K562 (cell line): ENCODE measurements around the gene KRIT1. TPM values are rescaled to one million over a fixed set of nuclear protein-coding genes. Genes with fewer than 3 reads are reported as not detected.

Experiments
- ATAC-seq: fragments of 200-7000 bp; cut with Tn5 transposase; 3 replicates; pipeline ENCODE4 v1.9.1; 2020; ENCODE audit warnings: moderate library complexity
- BruUV-seq: library from RNA; stranded (reverse); fragments of 400-500 nt; replicated peaks from 2 replicates; lab custom pipeline; 2021; lab: Mats Ljungman, UMichigan
- CTCF ChIA-PET: fragments of 300-600 bp; formaldehyde crosslinking; extraction: SDS; loops from one replicate; lab custom pipeline; 2021; ENCODE audit warnings: low intra/inter-chr PET ratio; lab: Yijun Ruan, JAX
- POLR2A ChIA-PET: fragments of 300-600, 350-650 bp; sonication (Branson Sonifier 250); formaldehyde crosslinking; extraction: SDS; loops from one replicate; lab custom pipeline; 2021; ENCODE audit warnings: antibody characterized with exemption, inconsistent platforms; lab: Yijun Ruan, JAX
- DNase-seq, 4 experiments: peaks; one replicate each; pipeline versions ENCODE4 v3.0.0 to v3.0.0-alpha.2; 2011 to 2018; ENCODE audit warnings: low spot score in 3 of 4, mixed read lengths in 3 of 4; ENCODE audit errors: extremely low read depth in 1 of 4
- FAIRE-seq: peaks from 2 replicates; lab custom pipeline; 2011; peaks lifted over from hg19 to GRCh38; lab: Jason Lieb, UNC
- H2AFZ ChIP-seq: 2 replicates; pipeline ENCODE4 v1.6.0; 2011; ENCODE audit warnings: low read depth, low read length, control low read depth, inconsistent platforms
- H3K27ac ChIP-seq: fragments of 200-600 bp; 3 replicates; pipeline ENCODE4 v1.8.0; 2011; ENCODE audit warnings: low read depth, mild to moderate bottlenecking, control low read depth, inconsistent platforms, low read length, moderate library complexity, mixed read lengths; ENCODE audit errors: extremely low read depth
- H3K27me3 ChIP-seq, 2 experiments: fragments of 300-600 bp in 1 of 2; 2 replicates in 1 of 2; 3 replicates in 1 of 2; pipeline versions ENCODE4 v1.6.0 to v1.8.0; 2011; ENCODE audit warnings: inconsistent platforms in 2 of 2, low read length in 2 of 2, mild to moderate bottlenecking in 1 of 2, mixed read lengths in 1 of 2, moderate library complexity in 1 of 2; ENCODE audit not compliant: control insufficient read depth in 2 of 2, insufficient read depth in 2 of 2
- H3K36me3 ChIP-seq: fragments of 300-600 bp; 3 replicates; pipeline ENCODE4 v1.8.0; 2011; ENCODE audit warnings: mild to moderate bottlenecking, low read length, inconsistent platforms; ENCODE audit not compliant: control insufficient read depth, insufficient read depth
- H3K4me1 ChIP-seq, 2 experiments: fragments of 200-600 bp in 1 of 2; replicated peaks in 1 of 2; 2 replicates in 1 of 2; 3 replicates in 1 of 2; pipeline versions ENCODE4 v1.5.1 to v1.8.0; 2011; ENCODE audit warnings: inconsistent platforms in 2 of 2, low read length in 2 of 2, mild to moderate bottlenecking in 1 of 2, mixed read lengths in 1 of 2, moderate library complexity in 1 of 2; ENCODE audit not compliant: control insufficient read depth in 2 of 2, insufficient read depth in 2 of 2
- H3K4me2 ChIP-seq: 2 replicates; pipeline ENCODE4 v1.6.1; 2011; ENCODE audit warnings: low read length, control low read depth, inconsistent platforms, mixed read lengths; ENCODE audit not compliant: insufficient read depth
- H3K4me3 ChIP-seq: fragments of 200-600 bp; sonication (generic), shearing (Covaris generic); 2 replicates; pipeline ENCODE4 v1.5.1; 2016; ENCODE audit warnings: control low read depth, inconsistent platforms
- H3K79me2 ChIP-seq: fragments of 200-600 bp; 3 replicates; pipeline ENCODE4 v1.8.0; 2011; ENCODE audit warnings: low read length, inconsistent platforms; ENCODE audit not compliant: control insufficient read depth, insufficient read depth
- H3K9ac ChIP-seq, 2 experiments: 2 replicates each; pipeline versions ENCODE4 v1.6.0 to v1.6.1; 2011; ENCODE audit warnings: low read depth in 2 of 2, low read length in 2 of 2, control low read depth in 1 of 2, inconsistent platforms in 1 of 2, mild to moderate bottlenecking in 1 of 2, mixed read lengths in 1 of 2; ENCODE audit not compliant: insufficient read depth in 1 of 2
- H3K9me1 ChIP-seq: one replicate; pipeline ENCODE4 v1.6.0; 2011; ENCODE audit warnings: inconsistent platforms, mild to moderate bottlenecking, low read length, moderate library complexity; ENCODE audit not compliant: control insufficient read depth, insufficient read depth
- H3K9me3 ChIP-seq: replicated peaks from 2 replicates; pipeline ENCODE4 v1.5.1; 2011; ENCODE audit warnings: low read depth, low read length, inconsistent platforms; ENCODE audit not compliant: control insufficient read depth, insufficient read depth
- H4K20me1 ChIP-seq: replicated peaks from 2 replicates; pipeline ENCODE4 v1.6.1; 2011; ENCODE audit warnings: low read length, inconsistent platforms, mixed read lengths; ENCODE audit not compliant: control insufficient read depth, insufficient read depth
- BRCA1 ChIP-seq, 2 experiments: fragments of 450-650 bp in 1 of 2; sonication (generic) in 1 of 2; formaldehyde crosslinking in 1 of 2; IDR thresholded peaks; 2 replicates each; pipeline versions ENCODE4 v1.5.0 to v1.6.1; 2017 to 2020; ENCODE audit warnings: mild to moderate bottlenecking in 1 of 2, missing genetic modification reagents in 1 of 2
- CBFA2T2 ChIP-seq: fragments of 450-650 bp; conservative IDR thresholded peaks from 2 replicates; pipeline ENCODE4 v1.6.1; 2017; ENCODE audit warnings: mild to moderate bottlenecking
- CEBPG ChIP-seq, 3 experiments: fragments of 200-800 bp in 1 of 3; sonication (Bioruptor generic) in 1 of 3; sonication (generic) in 1 of 3; formaldehyde crosslinking in 1 of 3; IDR thresholded peaks in 2 of 3; conservative IDR thresholded peaks in 1 of 3; 2 replicates each; pipeline versions ENCODE4 v1.6.1 to v1.8.0; 2016 to 2022; ENCODE audit warnings: missing compliant biosample characterization in 2 of 3, missing genetic modification characterization in 2 of 3, mild to moderate bottlenecking in 1 of 3, missing genetic modification reagents in 1 of 3
- HMBOX1 ChIP-seq: sonication (generic); IDR thresholded peaks from 2 replicates; pipeline ENCODE4 v1.6.1; 2016
- PYGO2 ChIP-seq: fragments of 450-650 bp; IDR thresholded peaks from 2 replicates; pipeline ENCODE4 v1.6.1; 2016; ENCODE audit warnings: mild to moderate bottlenecking, missing genetic modification characterization, moderate library complexity, missing compliant biosample characterization
- SMARCA5 ChIP-seq: fragments of 450-650 bp; IDR thresholded peaks from 2 replicates; pipeline ENCODE4 v1.6.1; 2016
- SMARCE1 ChIP-seq: fragments of 450-650 bp; IDR thresholded peaks from 2 replicates; pipeline ENCODE4 v1.7.1; 2016; ENCODE audit warnings: mild to moderate bottlenecking
- TBL1XR1 ChIP-seq, 2 experiments: IDR thresholded peaks; 2 replicates each; pipeline ENCODE4 v1.6.1; 2012; ENCODE audit warnings: improper control_type of control experiment in 2 of 2, low read length in 2 of 2, mild to moderate bottlenecking in 1 of 2
- THRA ChIP-seq: fragments of 450-650 bp; IDR thresholded peaks from 2 replicates; pipeline ENCODE4 v1.6.1; 2017; ENCODE audit warnings: mild to moderate bottlenecking, moderate library complexity
- ZBTB2 ChIP-seq: fragments of 450-650 bp; IDR thresholded peaks from 2 replicates; pipeline ENCODE4 v1.6.1; 2016; ENCODE audit warnings: antibody characterized with exemption
- ZBTB8A ChIP-seq: fragments of 450-650 bp; IDR thresholded peaks from 2 replicates; pipeline ENCODE4 v1.6.1; 2018; ENCODE audit warnings: mild to moderate bottlenecking, moderate library complexity; ENCODE audit not compliant: partially characterized antibody
- ZC3H11A ChIP-seq: IDR thresholded peaks from 2 replicates; pipeline ENCODE4 v1.6.1; 2012; ENCODE audit warnings: low read depth, low read length, improper control_type of control experiment
- ZNF121 ChIP-seq: sonication (generic); formaldehyde crosslinking; conservative IDR thresholded peaks from 2 replicates; pipeline ENCODE4 v1.8.0; 2022; ENCODE audit warnings: missing genetic modification reagents
- WGBS: fragments of 100-300 bp; shearing (Covaris generic); methylation state at CpG from one replicate; pipeline ENCODE4 v1.1.6; 2016; ENCODE audit warnings: low coverage, mixed read lengths; ENCODE audit not compliant: insufficient coverage; ENCODE audit errors: missing lambda C conversion rate; 5-methylcytosine and 5-hydroxymethylcytosine counted together
- in situ Hi-C: fragments of 300-500 bp; cut with MboI; formaldehyde crosslinking; loops from 4 replicates; pipeline ENCODE4 v1.15.0; 2018; ENCODE audit warnings: inconsistent platforms, mixed read lengths
- intact Hi-C: fragments of 100-400 bp; cut with micrococcal nuclease; formaldehyde crosslinking; loops from 2 replicates; pipeline ENCODE4 v1.14.2; 2022
- polyA plus RNA-seq, 8 experiments: library from polyadenylated mRNA; depleted of rRNA in 4 of 8; stranded (reverse) in 5 of 8; unstranded in 3 of 8; fragments of >200 nt; fragmentation: Nextera tagmentation in 2 of 8; fragmentation: Illumina TruSeq in 1 of 8; extraction: Ambion mirVana in 2 of 8; extraction: Trizol in 1 of 8; gene quantifications; 2 replicates each; pipeline versions ENCODE4 v1.2.1 to v1.2.3, GENCODE V29; 2011 to 2014; ENCODE audit warnings: inconsistent platforms in 1 of 8, missing spikeins in 1 of 8
- total RNA-seq, 7 experiments: library from RNA; depleted of rRNA in 6 of 7; stranded (reverse); fragments of >200 nt in 6 of 7; fragmentation: Illumina TruSeq in 2 of 7; extraction: Trizol in 2 of 7; gene quantifications; 2 replicates each; pipeline versions ENCODE4 v1.2.1 to v1.2.3, GENCODE V29; 2011 to 2021; ENCODE audit warnings: low replicate concordance in 1 of 7
- TF ChIP-seq, protein P1 (sequence below): fragments of 450-650 bp; formaldehyde crosslinking; IDR thresholded peaks from 2 replicates; pipeline ENCODE4 v1.4.0; 2020; ENCODE audit warnings: mild to moderate bottlenecking, moderate library complexity

The KRIT1 gene
- total and polyA plus RNA-seq, 9 of the 15 experiments (the other 6 are each of a cell fraction or from before 2014, with no cell fraction given), result 21.5 to 81.4 (median 55.9) TPM

- Histone ChIP-seq H3K9ac (no peak overlapping the region), H3K36me3 (no peaks in the 10 kb centered on the region), H3K9me3 (no peaks in the 10 kb centered on the region), H3K27me3 (peaks cover 0 to 2% of the 10 kb centered on the region in 2 experiments; a peak in 3 of 5 replicates), H4K20me1 (no peaks in the 10 kb centered on the region), H3K9me1 (no peaks in the 10 kb centered on the region), H3K4me3 (no peak overlapping the region), H3K79me2 (no peaks in the 10 kb centered on the region), H3K27ac (no peak overlapping the region), H2AFZ (no peak overlapping the region), H3K4me1 (peaks cover 0 to 5% of the 10 kb centered on the region in 2 experiments; a peak in 2 of 5 replicates), H3K4me2 (no peak overlapping the region)
- FAIRE-seq (peak; percentile 91), ATAC-seq (peak; percentile 94), DNase-seq (peak in 3 of 4 experiments; percentile 15 to 73 (median 59))
- intact Hi-C loops, result no loop called here
- in situ Hi-C loops, result no loop called here
- ChIA-PET POLR2A (interaction anchor here (0.8 to 1.5 kb wide), 3 partner anchors 22 to 54 kb away, joined by 3 to 4 read pairs (median 4); partner anchors contain the start of gene CYP51A1), CTCF (no interaction called here)
- 0% methylated on average over 1 of the region's 1 CpG for WGBS
- BruUV-seq, result no TSS peak
- no peak for TF ChIP-seq ZBTB2
- no peak for TF ChIP-seq BRCA1 (IDR thresholded peaks at IDR 0.05)
- no peak for TF ChIP-seq BRCA1 (CRISPR knock-in tag; IDR thresholded peaks at IDR 0.05)
- no peak for TF ChIP-seq ZBTB8A
- TF ChIP-seq SMARCE1, result peak; percentile 43; the same call in 1 of the 2 replicates
- TF ChIP-seq THRA, result no peak
- peak in 1 of 2 experiments; percentile 75; a peak in 2 of 4 replicates for TF ChIP-seq TBL1XR1 (IDR thresholded peaks at IDR 0.05; ENCODE audit: low read length in 2 of 2)
- no peak for TF ChIP-seq CEBPG (CRISPR knock-in tag; IDR thresholded peaks at IDR 0.05)
- TF ChIP-seq CEBPG (tag; conservative IDR thresholded peaks at IDR 0.05 in 1 of 2, IDR thresholded peaks at IDR 0.05 in 1 of 2), result peak in 1 of 2 experiments; percentile 25; a peak in 1 of 4 replicates
- TF ChIP-seq, protein P1, sequence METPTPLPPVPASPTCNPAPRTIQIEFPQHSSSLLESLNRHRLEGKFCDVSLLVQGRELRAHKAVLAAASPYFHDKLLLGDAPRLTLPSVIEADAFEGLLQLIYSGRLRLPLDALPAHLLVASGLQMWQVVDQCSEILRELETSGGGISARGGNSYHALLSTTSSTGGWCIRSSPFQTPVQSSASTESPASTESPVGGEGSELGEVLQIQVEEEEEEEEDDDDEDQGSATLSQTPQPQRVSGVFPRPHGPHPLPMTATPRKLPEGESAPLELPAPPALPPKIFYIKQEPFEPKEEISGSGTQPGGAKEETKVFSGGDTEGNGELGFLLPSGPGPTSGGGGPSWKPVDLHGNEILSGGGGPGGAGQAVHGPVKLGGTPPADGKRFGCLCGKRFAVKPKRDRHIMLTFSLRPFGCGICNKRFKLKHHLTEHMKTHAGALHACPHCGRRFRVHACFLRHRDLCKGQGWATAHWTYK (CRISPR knock-in tag), result no peak
- peak; percentile 90 for TF ChIP-seq CBFA2T2
- TF ChIP-seq PYGO2, result 0 out of 2 replicates have a peak, but pooled peaks have one; percentile 47
- no peak for TF ChIP-seq SMARCA5
- no peak for TF ChIP-seq ZNF121 (CRISPR knock-in tag)
- TF ChIP-seq HMBOX1, result peak; percentile 32; the same call in 1 of the 2 replicates
- no peak for TF ChIP-seq ZC3H11A
These were observed 84.4 kb downstream of the KRIT1 start for GRCh38 chr7:92161271-92161670.
